IPS DF 4.7 (cell line): Measurements from ENCODE around the gene HNRNPLL.
"Not testable (repeated sequence)": the region's sequence is repeated elsewhere in the genome, so short reads cannot be mapped to it uniquely, and the experiment has no call there.

Experiments used
- DNase-seq: peaks from one replicate; pipeline ENCODE4 v3.0.0-alpha.2; 2013; ENCODE audit warnings: low spot score; ENCODE audit errors: extremely low read depth

The HNRNPLL gene

DNA sequence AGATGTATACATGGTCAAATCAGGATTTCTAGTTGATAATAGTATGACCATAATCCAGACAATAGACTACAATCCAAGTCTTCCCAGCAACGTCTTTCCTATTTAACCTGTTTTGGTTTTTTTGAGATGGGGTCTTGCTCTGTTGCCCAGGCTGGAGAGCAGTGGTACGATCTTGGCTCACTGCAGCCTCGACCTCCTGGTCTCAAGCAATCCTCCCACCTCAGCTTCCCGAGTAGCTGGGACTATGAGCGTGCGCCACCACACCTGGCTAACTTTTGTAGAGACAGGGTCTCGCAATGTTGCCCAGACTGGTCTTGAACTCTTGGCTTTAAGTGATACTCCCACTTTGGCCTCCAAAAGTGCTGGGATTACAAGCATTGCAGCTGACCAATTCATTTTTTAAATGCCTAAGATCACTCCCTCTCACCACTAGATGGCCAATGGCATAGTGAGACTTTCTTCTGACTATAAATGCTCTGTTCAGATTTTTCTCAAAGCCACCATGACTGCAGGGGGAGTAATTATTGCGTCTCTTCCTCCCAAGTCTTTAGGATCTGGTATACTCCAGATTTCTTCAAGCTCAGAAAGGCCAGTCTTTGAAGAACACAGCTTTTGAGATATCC lies 47.6 kb downstream of the HNRNPLL start:
- DNase-seq = no peak

DNA sequence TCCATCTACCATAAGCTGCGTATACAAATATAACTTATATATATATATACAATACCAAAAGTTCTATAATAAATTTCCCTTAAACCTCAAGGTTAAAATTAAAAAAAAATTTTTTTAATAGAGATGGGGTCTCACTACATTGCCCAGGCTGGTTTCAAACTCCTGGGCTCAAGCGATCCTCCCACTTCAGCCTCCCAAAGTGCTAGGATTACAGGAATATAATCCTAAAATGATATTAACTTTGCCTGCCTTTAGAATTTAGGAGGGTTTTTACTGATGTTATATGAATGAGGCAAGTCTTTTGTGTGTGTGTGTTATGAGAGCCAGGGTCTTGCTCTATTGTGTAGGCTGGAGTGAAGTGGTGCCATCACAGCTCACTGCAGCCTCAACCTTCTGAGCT lies 49.2 kb downstream of the HNRNPLL start:
- DNase-seq = no peak

DNA sequence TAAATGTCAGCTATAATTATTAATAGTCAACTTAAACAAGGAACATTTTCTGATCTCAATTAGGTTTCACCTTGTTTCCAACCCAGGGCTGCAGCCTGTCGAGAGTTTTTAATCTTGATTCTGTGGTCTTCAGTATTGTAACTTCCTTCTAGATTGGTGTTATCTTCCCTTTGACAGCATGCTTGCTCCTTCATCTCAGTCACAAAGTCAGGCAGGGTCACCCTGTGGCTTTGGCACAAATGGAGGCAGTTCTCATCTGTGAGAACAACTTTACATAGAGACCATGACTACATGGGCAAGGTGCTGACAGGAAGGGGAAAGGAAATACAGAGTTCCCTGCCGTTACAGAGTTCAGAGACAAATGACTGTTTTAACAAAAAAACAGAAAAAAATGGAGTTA lies 50.5 kb downstream of the HNRNPLL start:
- DNase-seq = no peak

DNA sequence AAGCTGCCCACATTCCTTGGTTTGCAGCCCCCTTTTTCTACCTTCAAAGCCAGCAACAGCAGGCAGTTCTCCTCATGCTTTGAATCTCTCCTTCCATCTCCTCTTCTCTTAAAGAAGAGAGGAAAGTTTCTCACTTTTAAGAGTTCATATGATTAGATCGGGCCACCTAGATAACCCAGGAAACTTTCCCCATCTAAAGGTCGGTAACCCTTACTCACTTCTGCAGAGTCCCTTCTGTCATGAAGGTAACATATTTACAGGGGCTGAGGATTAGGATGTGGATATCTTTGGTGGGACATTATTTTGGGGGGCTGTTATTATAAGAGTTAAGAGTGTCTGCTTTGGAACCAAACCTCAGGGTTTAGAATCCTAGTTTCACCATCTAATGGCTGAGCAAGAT lies 51.0 kb downstream of the HNRNPLL start:
- DNase-seq = no peak

DNA sequence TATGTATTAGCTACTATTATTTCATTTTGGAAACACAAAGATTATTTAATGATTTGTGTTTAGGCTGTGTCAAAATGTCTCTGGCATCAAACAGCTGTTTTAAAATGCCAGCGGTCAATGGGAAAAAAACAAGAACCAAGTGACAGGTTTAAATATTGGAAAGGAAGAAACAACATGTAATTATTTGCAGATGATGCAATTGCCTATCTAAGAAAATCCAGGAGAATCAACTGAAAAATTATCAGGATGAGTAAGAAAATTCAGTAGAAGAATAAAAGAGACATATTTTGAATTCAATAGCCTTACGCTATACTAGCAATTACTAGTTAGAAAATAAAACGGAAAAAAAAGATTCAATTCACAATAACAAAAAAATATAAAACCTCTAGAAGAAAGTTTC lies 51.6 kb downstream of the HNRNPLL start:
- DNase-seq = no peak

DNA sequence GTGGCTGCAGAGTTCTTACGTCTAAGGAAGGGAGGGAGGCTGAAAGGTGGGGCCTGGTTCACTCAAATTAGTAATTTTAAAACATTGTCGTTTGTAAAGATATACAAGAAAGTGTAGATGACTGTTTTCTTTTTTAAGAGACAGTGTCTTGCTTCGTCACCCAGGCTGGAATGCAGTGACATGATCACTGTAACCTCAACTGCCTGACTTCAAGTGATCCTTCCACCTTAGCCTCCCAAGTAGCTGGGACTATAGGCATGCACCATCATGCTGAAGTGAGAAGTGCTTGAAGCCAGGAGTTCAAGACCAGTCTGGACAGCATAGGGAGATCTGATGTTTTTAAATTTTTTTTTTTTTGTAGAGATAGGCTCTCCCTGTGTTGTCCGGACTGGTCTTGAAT lies 52.9 kb downstream of the HNRNPLL start:
- DNase-seq = no peak

DNA sequence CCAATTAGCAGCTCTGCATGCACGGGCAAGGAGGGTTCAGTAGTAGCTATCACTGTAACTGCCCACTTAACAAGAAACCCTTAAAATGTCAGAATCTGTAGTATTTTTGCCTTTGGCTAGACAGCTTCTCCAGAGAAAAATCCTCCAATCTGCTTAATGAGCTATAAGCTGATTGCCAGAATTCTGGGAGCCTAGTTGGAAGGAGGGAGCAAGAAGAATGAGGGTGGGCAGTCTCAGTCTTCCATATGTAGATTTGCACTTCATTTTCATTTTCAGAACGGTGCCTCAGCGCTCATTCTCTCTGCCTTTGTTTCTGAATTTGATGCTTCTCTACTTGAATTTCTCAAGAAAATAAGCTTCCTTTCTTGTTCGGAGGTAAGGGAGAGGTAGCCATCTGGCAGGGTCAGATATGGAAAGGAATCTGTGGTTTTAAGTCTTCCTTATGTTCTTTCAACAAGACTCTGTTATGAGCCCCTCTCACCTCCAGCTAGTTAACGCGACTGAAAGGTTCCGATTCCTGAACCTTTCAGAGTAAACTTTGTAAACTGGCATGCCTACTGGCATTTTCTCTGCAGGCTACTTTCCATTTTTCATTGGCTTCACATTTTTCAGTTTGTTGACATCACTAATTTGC lies 53.5 kb downstream of the HNRNPLL start:
- DNase-seq = no peak

DNA sequence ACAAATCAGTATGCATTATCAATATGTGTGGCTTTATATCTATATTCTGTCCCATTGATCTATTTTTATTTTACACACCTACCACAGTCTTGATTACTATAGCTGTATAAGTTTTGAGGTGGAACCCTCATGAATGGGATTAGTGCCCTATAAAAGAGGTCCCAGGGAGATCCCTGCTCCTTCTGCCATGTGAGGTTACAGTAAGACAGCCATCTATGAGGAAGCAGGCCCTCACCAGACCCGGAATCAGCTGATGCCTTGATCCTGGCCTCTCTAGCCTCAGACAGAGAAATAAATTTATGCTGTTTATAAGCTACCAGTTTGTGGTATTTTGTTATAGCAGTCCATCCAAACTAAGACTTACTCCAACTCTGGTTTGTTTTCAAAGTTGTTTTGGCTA lies 54.9 kb downstream of the HNRNPLL start:
- no peak for DNase-seq

DNA sequence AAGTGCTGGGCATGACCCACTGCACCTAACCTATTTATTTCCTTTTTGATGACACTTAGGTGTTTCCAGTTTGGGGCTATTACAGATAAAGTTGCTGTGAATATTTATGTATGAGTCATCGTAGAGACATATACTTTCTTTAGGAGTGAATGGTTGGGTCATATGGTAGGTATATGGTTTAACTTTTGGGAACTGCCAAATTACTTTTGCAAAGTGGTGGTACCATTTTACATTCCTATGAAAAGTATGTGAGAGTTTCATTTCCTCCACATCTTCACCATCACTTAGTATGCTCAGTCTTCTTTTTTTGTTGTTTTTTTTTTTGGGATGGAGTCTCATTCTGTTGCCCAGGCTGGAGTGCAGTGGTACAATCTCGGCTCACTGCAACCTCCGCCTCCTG lies 56.1 kb downstream of the HNRNPLL start:
- DNase-seq = no peak

DNA sequence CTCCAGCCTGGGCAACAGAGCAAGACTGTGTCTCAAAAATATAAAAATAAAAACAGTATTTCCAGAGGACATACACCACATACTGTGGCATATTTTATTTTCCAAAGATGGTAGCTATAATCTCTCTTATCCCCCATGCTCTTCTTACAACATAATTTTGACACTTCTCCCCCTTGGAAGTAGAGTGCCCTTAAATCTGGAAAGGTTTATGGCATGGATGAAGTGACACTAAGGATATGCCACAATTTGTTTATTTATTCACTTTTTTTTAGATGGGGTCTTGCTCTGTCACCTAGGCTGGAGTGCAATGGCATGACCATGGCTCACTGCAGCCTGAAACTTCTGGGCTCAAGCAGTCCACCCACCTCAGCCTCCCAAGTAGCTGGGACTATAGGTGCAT lies 56.7 kb downstream of the HNRNPLL start:
- DNase-seq = no peak

DNA sequence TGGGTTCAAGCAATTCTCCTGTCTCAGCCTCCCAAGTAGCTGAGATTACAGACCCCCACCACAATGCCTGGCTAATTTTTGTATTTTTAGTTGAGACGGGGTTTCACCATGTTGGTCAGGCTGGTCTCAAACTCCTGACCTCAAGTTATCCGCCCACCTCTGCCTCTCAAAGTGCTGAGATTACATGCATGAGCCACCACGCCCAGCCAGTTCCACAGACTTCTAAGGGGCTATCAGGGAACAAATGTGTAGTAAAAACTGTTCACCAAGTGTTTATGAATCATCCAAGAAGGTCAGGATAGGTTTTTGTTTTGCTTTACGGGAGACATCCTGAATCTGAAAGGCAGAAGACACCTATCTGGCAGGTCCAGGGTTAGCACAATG lies 60.5 kb downstream of the HNRNPLL start:
- not testable (repeated sequence) for DNase-seq

DNA sequence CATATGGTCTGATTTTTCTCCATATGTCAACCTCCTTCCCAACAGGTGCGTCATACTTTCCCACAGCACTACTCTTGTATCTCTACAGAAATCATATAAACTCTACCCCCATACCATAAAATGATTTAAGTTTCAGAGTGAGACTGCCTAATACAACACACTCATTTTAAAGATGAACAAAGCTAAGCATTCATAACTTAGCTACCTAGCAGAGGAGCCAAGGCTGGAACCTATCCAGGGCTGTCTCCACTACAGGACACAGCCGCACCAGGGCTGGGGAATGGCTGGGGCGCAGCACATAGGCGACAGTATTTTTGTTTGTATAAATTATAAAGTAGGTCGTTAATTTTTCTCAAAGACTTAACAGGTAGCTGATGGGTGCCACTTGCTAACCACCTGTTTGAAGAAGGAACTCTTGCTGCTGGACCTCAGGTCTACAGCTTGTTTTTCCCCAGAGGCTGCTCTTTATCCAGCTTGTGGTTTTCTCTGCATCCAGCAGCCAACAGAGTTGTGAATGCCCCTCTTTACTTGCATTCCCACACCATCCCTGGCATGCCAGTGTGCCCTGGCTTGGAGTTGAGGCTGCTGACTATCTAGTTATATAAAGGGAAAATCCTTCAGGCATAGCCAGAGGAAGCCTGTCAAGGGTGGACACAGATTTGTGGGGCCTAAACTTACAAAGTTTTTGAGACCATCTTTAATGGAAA lies 62.0 kb downstream of the HNRNPLL start:
- DNase-seq = no peak

DNA sequence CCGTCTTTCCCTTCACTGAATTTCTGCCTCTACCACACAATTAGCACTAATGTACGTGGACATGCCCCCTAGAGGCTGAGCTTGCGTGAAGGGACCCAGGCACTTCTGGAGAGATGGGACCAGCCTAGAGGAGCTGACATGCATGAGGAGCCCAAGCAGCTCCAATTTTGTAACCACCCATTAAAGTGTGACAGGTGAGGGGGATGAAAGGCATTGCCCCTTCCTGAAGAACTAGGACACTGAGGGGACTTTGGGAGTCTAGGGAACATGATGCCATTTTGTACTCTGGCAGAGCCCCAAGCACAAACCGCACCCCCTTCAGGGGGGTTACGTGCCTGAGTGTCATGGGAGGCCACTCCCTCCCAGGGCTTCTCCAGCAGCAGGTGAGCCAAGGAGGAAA lies 63.6 kb downstream of the HNRNPLL start:
- DNase-seq = no peak

DNA sequence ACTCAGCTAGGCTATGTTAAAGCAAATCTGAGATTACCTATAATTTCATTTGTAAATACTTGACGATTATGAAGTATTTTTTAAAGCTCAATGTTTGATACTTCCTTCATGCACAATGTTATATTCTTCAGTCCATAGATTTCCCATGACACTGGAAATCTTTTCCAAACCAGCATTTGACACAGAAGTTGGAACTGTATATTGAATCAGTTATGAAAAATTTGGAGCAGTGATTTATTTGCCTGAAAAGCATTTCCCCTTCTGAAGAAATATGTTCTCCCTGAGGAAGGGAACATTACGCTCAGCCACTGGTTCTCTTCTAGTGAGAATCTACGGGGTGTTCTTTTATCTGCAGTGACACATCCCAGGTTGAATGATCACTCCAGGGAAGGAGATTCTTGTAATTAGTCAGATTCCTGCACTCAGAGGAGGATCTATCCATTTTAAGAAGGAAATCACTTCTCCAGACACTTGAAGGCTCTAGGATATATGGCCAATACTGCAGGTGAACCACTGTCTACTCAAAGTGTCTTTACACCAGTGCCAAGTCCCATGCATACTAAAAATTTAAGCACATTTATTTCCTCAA lies 64.7 kb downstream of the HNRNPLL start:
- DNase-seq = no peak

DNA sequence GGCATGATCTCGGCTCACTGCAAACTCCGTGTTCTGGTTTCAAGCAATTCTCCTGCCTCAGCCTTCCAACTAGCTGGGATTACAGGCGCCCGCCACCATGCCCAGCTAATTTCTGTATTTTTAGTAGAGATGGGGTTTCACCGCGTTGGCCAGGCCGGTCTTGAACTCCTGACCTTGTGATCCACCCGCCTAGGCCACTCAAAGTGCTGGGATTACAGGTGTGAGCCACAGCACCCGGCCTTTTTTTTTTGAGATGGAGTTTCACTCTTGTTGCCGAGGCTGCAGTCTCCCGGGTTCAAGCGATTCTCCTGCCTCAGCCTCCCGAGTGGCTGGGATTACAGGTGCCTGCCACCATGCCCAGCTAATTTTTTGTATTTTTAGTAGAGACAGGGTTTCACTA lies 65.4 kb downstream of the HNRNPLL start:
- not testable (repeated sequence) for DNase-seq

DNA sequence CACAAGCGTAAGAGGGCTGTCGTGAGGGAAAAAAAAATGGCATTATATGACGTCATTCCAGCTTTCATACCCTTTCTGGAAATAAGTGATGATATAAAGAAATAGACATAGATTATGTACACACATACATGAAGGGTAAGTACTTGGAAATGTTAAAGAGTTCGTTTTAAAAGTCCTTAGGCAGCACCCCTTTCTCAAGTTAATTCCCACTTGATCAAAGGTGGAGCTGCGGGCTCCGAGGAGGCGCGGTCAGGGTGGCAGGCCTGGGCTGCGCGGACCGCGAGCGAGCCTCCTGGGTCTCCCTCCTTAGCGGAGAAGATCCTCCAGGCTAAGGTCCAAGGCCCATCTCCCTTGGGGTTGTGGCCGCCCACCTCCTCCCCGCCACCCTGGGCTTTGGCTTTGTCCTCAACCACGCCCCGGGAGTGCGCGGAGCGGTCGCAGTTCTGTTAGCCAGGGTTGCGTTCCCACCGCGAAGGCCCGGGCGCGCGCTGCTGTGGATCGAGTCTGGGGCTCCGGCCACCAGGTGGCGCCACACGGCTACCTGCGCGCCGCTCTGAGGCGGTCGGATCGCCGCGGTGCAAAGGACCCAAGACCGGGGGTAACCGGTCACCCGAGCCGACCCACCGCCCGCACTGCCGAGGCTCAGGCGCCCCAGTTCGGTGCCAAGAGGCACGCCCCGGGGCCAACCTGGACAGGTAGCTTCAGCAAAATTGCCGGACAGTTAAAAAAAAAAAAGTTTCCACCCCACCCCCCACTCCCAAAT lies 66.8 kb downstream of the HNRNPLL start:
- no peak for DNase-seq

DNA sequence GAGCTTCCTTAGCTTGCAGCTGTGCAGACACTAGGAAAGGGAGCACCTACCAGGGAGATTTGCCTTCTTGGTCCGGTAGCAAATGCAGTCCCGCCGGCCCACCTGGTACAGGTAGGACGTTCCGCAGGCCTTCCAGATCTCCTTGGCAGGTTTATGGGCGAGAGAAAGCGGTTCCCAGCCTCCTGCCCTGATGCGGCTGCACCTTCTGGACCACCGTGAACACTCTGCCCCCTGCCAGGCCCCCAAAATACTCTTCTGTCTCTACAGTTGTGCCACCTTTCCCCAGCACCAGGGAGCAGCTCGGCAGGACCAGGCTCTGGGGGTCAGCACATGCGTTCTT lies 67.4 kb downstream of the HNRNPLL start:
- no peak for DNase-seq

DNA sequence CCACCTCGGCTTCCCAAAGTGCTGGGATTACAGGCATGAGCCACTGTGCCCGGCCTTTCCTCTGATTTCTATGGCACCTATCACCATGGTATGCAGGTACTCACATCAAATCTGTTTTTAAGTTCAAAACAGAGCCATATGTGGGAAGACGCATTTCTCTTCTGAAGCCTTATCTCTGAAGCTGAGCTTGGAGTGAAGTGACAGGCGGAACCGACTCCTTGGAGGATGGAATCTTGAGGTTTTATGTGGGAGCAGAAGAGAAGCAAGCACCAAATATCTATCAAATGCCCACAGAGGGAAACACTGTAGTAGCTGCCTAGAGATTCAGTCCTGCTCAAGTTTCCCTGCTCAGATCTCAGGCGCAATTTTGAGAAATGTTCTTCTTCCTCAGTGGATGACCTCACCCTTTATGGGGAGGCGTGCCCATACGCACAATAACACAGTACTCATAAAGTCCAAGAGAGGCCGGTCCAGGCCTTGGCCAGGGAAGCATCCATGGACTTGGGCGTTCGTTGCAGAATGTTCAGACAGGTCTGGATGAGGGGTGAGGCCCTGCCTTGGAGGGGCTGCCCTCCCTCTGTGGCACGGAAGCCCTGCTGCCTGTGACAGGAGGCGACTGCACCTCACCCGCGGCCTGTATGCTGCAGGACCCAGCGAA lies 67.9 kb downstream of the HNRNPLL start:
- DNase-seq = no peak

DNA sequence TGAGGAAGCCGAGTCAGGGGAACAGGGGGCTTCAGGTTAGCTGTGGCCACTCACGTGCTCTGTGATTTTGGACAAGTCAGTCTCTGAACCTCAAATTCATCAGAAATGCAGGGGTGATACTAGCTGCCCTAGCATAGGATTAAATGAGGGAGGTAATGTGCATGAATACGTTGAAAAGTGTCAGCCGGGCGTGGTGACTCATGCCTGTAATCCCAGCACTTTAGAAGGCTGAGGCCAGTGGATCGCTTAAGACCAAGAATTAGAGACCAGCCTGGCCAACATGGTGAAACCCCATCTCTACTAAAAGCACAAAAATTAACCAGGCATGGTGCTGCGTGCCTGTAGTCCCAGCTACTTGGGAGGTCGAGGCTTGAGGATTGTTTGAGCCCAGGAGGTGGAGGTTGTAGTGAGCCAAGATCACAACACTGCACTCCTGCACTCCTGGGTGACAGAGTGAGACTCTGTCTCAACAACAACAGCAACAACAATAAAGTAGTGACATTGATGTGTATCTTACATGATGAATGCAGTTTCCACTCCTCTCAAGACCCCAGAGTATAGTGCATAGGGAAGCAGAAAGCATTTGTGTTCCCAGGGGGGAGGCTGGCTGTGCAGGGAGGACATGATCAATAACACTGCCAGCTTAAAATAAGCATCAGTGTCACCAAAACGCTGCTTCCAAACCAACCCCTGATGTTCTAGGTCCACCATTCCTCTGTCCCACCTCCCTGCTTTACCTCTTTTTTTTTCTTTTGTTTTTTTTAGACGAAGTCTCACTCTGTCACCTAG lies 68.8 kb downstream of the HNRNPLL start:
- no peak for DNase-seq

DNA sequence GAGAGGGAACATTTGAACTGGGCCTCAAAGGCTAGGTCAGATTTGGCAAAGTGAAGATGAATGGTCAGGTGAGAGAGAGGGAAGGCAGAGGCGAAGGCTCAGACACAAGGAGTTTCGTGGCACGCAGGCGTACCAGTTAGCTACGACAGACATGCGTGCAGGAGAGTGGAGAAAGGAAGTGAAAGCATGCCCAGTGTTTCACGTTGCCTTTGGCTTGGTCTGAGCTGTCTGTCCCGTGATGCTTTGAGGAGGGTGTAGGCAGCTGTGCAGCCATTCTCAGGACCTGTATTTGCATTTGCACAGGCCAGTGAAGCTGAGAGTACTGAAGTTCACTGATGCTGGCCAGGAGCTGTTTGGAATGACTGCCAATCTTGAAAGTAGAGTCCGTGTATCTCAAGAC lies 69.5 kb downstream of the HNRNPLL start:
- no peak for DNase-seq

DNA sequence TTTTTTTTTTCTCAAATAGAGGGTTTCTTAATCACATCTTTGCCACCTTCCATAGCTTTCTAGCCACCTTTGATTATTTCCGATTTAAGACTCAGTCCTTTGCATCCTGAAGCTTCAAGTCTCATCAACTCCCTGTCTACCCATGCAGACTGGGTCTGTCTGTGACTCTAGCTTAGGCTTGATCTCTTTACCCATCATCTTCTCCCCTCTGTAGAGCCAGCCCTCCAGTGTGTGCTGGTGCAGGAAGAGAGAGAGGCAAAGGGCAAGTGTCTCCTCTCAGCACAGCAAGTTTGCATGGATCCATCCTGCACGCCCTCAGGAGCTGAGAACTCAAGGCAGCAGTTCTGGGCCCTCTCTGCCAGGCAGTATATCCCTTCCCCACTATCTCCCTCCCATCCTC lies 70.4 kb downstream of the HNRNPLL start:
- no peak for DNase-seq
